A549 (cell line): ENCODE results near the gene ZBTB16. TPM values are rescaled to one million over a fixed set of nuclear protein-coding genes. Genes with fewer than 3 reads are reported as not detected.

ENCODE experiments used
- ATAC-seq, 2 experiments: fragments of 200-7000 bp in 1 of 2; fragments of >200 bp in 1 of 2; cut with Nextera tagmentation in 1 of 2; cut with Tn5 transposase in 1 of 2; 3 replicates each; pipeline versions ENCODE4 v1.8.0 to v1.9.1; 2018 to 2020; ENCODE audit warnings: mild to moderate bottlenecking in 1 of 2, moderate library complexity in 1 of 2
- CTCF ChIA-PET: fragments of 300-600 bp; sonication (Branson Sonifier 250); formaldehyde crosslinking; extraction: SDS; loops from one replicate; lab custom pipeline; 2021; ENCODE audit warnings: antibody characterized with exemption, inconsistent platforms; lab: Yijun Ruan, JAX
- POLR2A ChIA-PET: fragments of 350-600 bp; formaldehyde crosslinking; extraction: SDS; loops from one replicate; lab custom pipeline; 2021; ENCODE audit warnings: antibody characterized with exemption, inconsistent platforms; lab: Yijun Ruan, JAX
- DNase-seq, 2 experiments: peaks; one replicate each; pipeline versions ENCODE4 v3.0.0 to v3.0.0-alpha.2; 2011 to 2016; ENCODE audit warnings: low read depth in 1 of 2, low spot score in 1 of 2
- FAIRE-seq: peaks from 2 replicates; lab custom pipeline; 2011; peaks lifted over from hg19 to GRCh38; lab: Jason Lieb, UNC
- H3K27ac ChIP-seq, 2 experiments: fragments of >200 bp; sonication (Bioruptor Twin); formaldehyde crosslinking; 3 replicates each; pipeline ENCODE4 v1.5.1; 2016 to 2017
- H3K4me1 ChIP-seq: fragments of >200 bp; sonication (Bioruptor Twin); formaldehyde crosslinking; 3 replicates; pipeline ENCODE4 v1.6.1; 2016
- H3K4me2 ChIP-seq: fragments of >200 bp; sonication (Bioruptor Twin); formaldehyde crosslinking; 3 replicates; pipeline ENCODE4 v1.6.1; 2016
- H3K4me3 ChIP-seq: fragments of >200 bp; sonication (Bioruptor Twin); formaldehyde crosslinking; 3 replicates; pipeline ENCODE4 v1.5.1; 2016
- H3K9me3 ChIP-seq: fragments of >200 bp; sonication (Bioruptor Twin); formaldehyde crosslinking; 3 replicates; pipeline ENCODE4 v1.6.1; 2016
- BHLHE40 ChIP-seq: IDR thresholded peaks from 2 replicates; pipeline ENCODE4 v1.6.1; 2012; ENCODE audit warnings: low read depth, low read length, inconsistent platforms
- CTCF ChIP-seq: fragments of >200 bp; sonication (Bioruptor Twin); formaldehyde crosslinking; IDR thresholded peaks from 3 replicates; pipeline ENCODE4 v1.5.1; 2016
- EHMT2 ChIP-seq: fragments of 200-600 bp; sonication (generic); IDR thresholded peaks from 2 replicates; pipeline ENCODE4 v1.6.1; 2016; ENCODE audit warnings: antibody characterized with exemption, low read depth, mild to moderate bottlenecking, moderate library complexity
- FOXS1 ChIP-seq: fragments of 250-450 bp; sonication (Bioruptor Pico); IDR thresholded peaks from 2 replicates; pipeline ENCODE4 v1.5.0; 2020; ENCODE audit warnings: mild to moderate bottlenecking, moderate library complexity
- HEYL ChIP-seq: fragments of 250-450 bp; sonication (Bioruptor Pico); IDR thresholded peaks from 2 replicates; pipeline ENCODE4 v1.8.0; 2021; ENCODE audit warnings: mild to moderate bottlenecking, moderate library complexity
- HMGXB4 ChIP-seq: fragments of 250-450 bp; sonication (Bioruptor Pico); IDR thresholded peaks from 2 replicates; pipeline ENCODE4 v1.5.0; 2021; ENCODE audit warnings: mild to moderate bottlenecking, moderate library complexity, borderline replicate concordance
- MAFK ChIP-seq: fragments of 450-650 bp; IDR thresholded peaks from 2 replicates; pipeline ENCODE4 v1.6.1; 2014; ENCODE audit not compliant: partially characterized antibody
- NFE2L2 ChIP-seq: fragments of 150-350 bp; conservative IDR thresholded peaks from 2 replicates; pipeline ENCODE4 v1.6.1; 2014; ENCODE audit warnings: low read length
- PBX3 ChIP-seq: IDR thresholded peaks from 2 replicates; pipeline ENCODE4 v1.6.1; 2012
- POLR2AphosphoS2 ChIP-seq: conservative IDR thresholded peaks from 2 replicates; pipeline ENCODE4 v1.6.1; 2012; ENCODE audit warnings: low read length, improper control_type of control experiment, inconsistent platforms
- RAD21 ChIP-seq, 2 experiments: fragments of >200 bp in 1 of 2; sonication (Bioruptor Twin) in 1 of 2; formaldehyde crosslinking in 1 of 2; IDR thresholded peaks in 1 of 2; conservative IDR thresholded peaks in 1 of 2; 2 replicates in 1 of 2; 3 replicates in 1 of 2; pipeline ENCODE4 v1.6.1; 2012 to 2018; ENCODE audit warnings: inconsistent platforms in 1 of 2
- RCOR1 ChIP-seq: fragments of 150-350 bp; IDR thresholded peaks from 2 replicates; pipeline ENCODE4 v1.6.1; 2014; ENCODE audit warnings: antibody characterized with exemption, low read length, low read depth
- RNF2 ChIP-seq: fragments of 200-600 bp; sonication (generic); IDR thresholded peaks from 2 replicates; pipeline ENCODE4 v1.6.1; 2016; ENCODE audit warnings: low read depth, mild to moderate bottlenecking, antibody characterized with exemption, moderate library complexity, borderline replicate concordance
- SMC3 ChIP-seq: fragments of >200 bp; sonication (Bioruptor Twin); formaldehyde crosslinking; IDR thresholded peaks from 3 replicates; pipeline ENCODE4 v1.6.1; 2018; ENCODE audit warnings: inconsistent platforms
- SREBF2 ChIP-seq: fragments of 450-650 bp; IDR thresholded peaks from 2 replicates; pipeline ENCODE4 v1.6.1; 2014; ENCODE audit warnings: mild to moderate bottlenecking, moderate library complexity
- TFCP2L1 ChIP-seq: fragments of 250-450 bp; sonication (Bioruptor Pico); IDR thresholded peaks from 2 replicates; pipeline ENCODE4 v1.5.0; 2021; ENCODE audit warnings: mild to moderate bottlenecking
- ZC3H11A ChIP-seq: fragments of 450-650 bp; IDR thresholded peaks from 2 replicates; pipeline ENCODE4 v1.6.1; 2014; ENCODE audit warnings: antibody characterized with exemption, mild to moderate bottlenecking
- WGBS: methylation state at CpG from one replicate; pipeline ENCODE4 v1.1.6; 2017; ENCODE audit errors: missing lambda C conversion rate; 5-methylcytosine and 5-hydroxymethylcytosine counted together
- polyA plus RNA-seq, 4 experiments: library from polyadenylated mRNA; depleted of rRNA in 3 of 4; stranded (reverse); fragments of >200 nt; fragmentation: RNase III in 1 of 4; extraction: RNeasy Plus Mini Kit Qiagen cat#74134 plus additional on column Dnase treatment in 1 of 4; gene quantifications; 2 replicates in 3 of 4; 3 replicates in 1 of 4; pipeline ENCODE4 v1.2.3, GENCODE V29; 2011 to 2017

ZBTB16 gene
- polyA plus RNA-seq, 2 of the 4 experiments (the other 2 are of a cell fraction) = not detected

GRCh38 chr11:114221037-114221436 is 161.5 kb downstream of the ZBTB16 start:
- CTCF ChIA-PET = interaction anchor here (2.4 kb wide), 1 partner anchor 40 kb away, joined by 11 read pairs; no protein-coding TSS in a partner anchor
- no peak for FAIRE-seq
- TF ChIP-seq EHMT2 = no peak
- no peak for TF ChIP-seq NFE2L2
- TF ChIP-seq RNF2 = no peak
- TF ChIP-seq BHLHE40 = no peak
- no peak for TF ChIP-seq CTCF
- TF ChIP-seq TFCP2L1 (CRISPR knock-in tag) = no peak
- no peak for TF ChIP-seq POLR2AphosphoS2
- TF ChIP-seq RAD21 (conservative IDR thresholded peaks at IDR 0.05 in 1 of 2, IDR thresholded peaks at IDR 0.05 in 1 of 2) = no peak
- no peak for TF ChIP-seq HEYL
- TF ChIP-seq SMC3 = no peak
- no peak for TF ChIP-seq FOXS1 (CRISPR knock-in tag)
- no peak for TF ChIP-seq SREBF2
- TF ChIP-seq, all 56 proteins: peak for 0
- no peaks in the 10 kb centered on the region for H3K9me3 ChIP-seq
- H3K27ac ChIP-seq = no peak overlapping the region
- WGBS = 18% methylated on average over 2 of the region's 2 CpGs
- POLR2A ChIA-PET = no interaction called here
- no peak overlapping the region for H3K4me3 ChIP-seq
- H3K4me2 ChIP-seq = no peak overlapping the region
- ATAC-seq (no peak), DNase-seq (no peak)
- H3K4me1 ChIP-seq = no peaks in the 10 kb centered on the region

- TF ChIP-seq ZC3H11A = no peak
- no peak for TF ChIP-seq RCOR1
- no peak for TF ChIP-seq MAFK
- TF ChIP-seq, all 56 proteins: peak for 0
- no peaks in the 10 kb centered on the region for H3K4me1 ChIP-seq
- no peak overlapping the region for H3K4me3 ChIP-seq
- ChIA-PET CTCF (no interaction called here), POLR2A (no interaction called here)
- no peaks in the 10 kb centered on the region for H3K9me3 ChIP-seq
- 0% methylated on average over 1 of the region's 1 CpG for WGBS
- no peak overlapping the region for H3K27ac ChIP-seq
- DNase-seq (no peak), FAIRE-seq (no peak), ATAC-seq (no peak)
- H3K4me2 ChIP-seq = no peak overlapping the region
Measured at GRCh38 chr11:114225661-114226060, 166.2 kb downstream of the ZBTB16 start.

- TF ChIP-seq SREBF2 (no peak), PBX3 (no peak), HEYL (no peak), CTCF (no peak), HMGXB4 (CRISPR knock-in tag) (no peak)
- POLR2A ChIA-PET = no interaction called here
- no peak for DNase-seq
Measured at GRCh38 chr11:114226356-114226755, 166.8 kb downstream of the ZBTB16 start.

More at GRCh38 chr11:114226356-114226755, 166.8 kb downstream of the ZBTB16 start:
- Histone ChIP-seq H3K27ac (no peak overlapping the region), H3K4me1 (no peaks in the 10 kb centered on the region), H3K4me3 (no peak overlapping the region), H3K4me2 (no peak overlapping the region), H3K9me3 (no peaks in the 10 kb centered on the region)
- CTCF ChIA-PET = no interaction called here
- ATAC-seq = no peak
- no peak for FAIRE-seq
- WGBS = 25% methylated on average over 5 of the region's 5 CpGs
